Activated T-cell treated with anti-CD3 and anti-CD28 coated beads, Interleukin-2, amount 50 U/mL, for 4 hours (primary cell): Measurements from ENCODE around the gene TSPYL4. TPM values are rescaled to one million over a fixed set of nuclear protein-coding genes. Genes with fewer than 3 reads are reported as not detected.

ENCODE experiments used
- ATAC-seq, 2 donors: fragments of 200-7000 bp; cut with Tn5 transposase; one replicate each; pipeline ENCODE4 v1.10.0; 2021
- DNase-seq: peaks from one replicate; pipeline ENCODE4 v3.0.0-alpha.2; 2020
- H3K27me3 Mint-ChIP-seq: one replicate; pipeline ENCODE4 v1.8.0; 2021; ENCODE audit warnings: low read depth, mixed read lengths
- H3K36me3 Mint-ChIP-seq: one replicate; pipeline ENCODE4 v1.8.0; 2022; ENCODE audit warnings: mixed read lengths; ENCODE audit not compliant: insufficient read depth
- H3K4me1 Mint-ChIP-seq: one replicate; pipeline ENCODE4 v1.8.0; 2021; ENCODE audit warnings: low read depth, mixed read lengths
- H3K4me3 Mint-ChIP-seq: one replicate; pipeline ENCODE4 v1.8.0; 2021; ENCODE audit warnings: mild to moderate bottlenecking, moderate library complexity, mixed read lengths
- H3K9me3 Mint-ChIP-seq: one replicate; pipeline ENCODE4 v1.8.0; 2021; ENCODE audit warnings: mixed read lengths
- total RNA-seq, 3 donors: library from RNA; stranded (reverse); gene quantifications; one replicate each; pipeline ENCODE4 v1.2.1, GENCODE V29; 2021

Gene TSPYL4
- total RNA-seq, 3 donors from 2014 or later: 17.3 to 19.2 (median 18.5) TPM

DNA sequence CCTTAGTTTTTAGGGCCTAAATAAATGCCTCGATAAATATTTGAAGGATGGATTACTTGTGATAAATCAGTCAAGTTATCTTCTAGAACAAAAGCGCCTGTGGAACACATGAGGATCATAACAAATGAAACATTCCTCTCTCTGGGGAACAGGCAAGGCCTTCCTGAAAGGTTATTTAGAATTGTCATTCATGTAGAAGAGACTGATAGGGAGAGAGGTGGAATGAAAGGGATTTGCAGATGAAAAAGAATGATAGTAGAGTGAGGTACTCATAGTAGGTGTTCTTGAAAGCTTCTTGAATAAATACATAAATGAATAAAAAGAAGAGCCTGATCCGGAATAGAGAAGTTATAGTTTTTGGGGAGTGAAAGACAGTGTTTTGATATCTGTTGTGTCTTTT, 30.5 kb downstream of the TSPYL4 start:
- ATAC-seq (no peak), DNase-seq (no peak)
- no peaks in the 10 kb centered on the region for H3K9me3 Mint-ChIP-seq
- peaks cover 1% of the 10 kb centered on the region for H3K4me1 Mint-ChIP-seq
- H3K36me3 Mint-ChIP-seq: peaks cover 12% of the 10 kb centered on the region
- H3K27me3 Mint-ChIP-seq: no peaks in the 10 kb centered on the region
- H3K4me3 Mint-ChIP-seq: no peak overlapping the region

DNA sequence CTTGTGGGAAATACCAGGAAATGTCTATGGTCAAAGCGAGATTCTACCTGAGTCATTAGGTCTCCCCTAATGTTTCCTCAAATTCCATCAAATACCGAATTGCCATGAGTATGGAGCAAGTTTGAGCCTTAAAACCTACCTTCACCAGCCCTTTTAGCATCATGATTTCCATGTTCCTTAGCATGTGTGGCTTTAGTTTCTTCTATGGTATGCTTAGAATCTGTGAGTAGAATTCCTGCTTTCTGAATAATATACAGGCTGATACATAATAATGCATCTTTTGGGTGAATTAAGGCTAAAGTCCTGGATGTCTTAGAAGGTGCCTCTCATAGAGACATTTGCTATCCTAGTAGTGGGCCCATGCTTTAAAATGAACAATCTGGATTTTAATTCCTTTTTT, 32.0 kb downstream of the TSPYL4 start:
- H3K4me3 Mint-ChIP-seq: no peak overlapping the region
- DNase-seq (no peak), ATAC-seq (no peak)
- H3K36me3 Mint-ChIP-seq: peaks cover 12% of the 10 kb centered on the region
- H3K4me1 Mint-ChIP-seq: peaks cover 4% of the 10 kb centered on the region
- no peaks in the 10 kb centered on the region for H3K9me3 Mint-ChIP-seq
- H3K27me3 Mint-ChIP-seq: no peaks in the 10 kb centered on the region

DNA sequence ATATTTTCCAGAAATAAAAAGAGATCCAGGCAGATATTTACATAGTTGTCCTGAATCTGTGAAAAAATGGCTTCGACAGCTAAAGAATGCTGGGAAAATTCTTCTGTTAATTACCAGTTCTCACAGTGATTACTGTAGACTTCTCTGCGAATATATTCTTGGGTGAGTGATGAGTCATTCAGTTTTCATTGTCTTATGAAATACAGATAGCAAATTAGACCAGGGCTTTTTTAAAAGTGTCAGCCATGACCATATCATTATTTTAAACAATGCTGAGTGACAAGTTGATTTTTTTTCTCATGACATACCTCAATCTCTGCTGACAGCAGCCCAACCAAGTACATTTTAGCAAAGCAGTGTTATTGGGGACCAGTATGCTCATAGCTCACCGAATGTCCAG, 32.8 kb downstream of the TSPYL4 start:
- Mint-ChIP-seq H3K9me3 (no peaks in the 10 kb centered on the region), H3K4me1 (peaks cover 4% of the 10 kb centered on the region), H3K36me3 (peaks cover 12% of the 10 kb centered on the region), H3K4me3 (no peak overlapping the region), H3K27me3 (no peaks in the 10 kb centered on the region)
- ATAC-seq: no peak
- no peak for DNase-seq

DNA sequence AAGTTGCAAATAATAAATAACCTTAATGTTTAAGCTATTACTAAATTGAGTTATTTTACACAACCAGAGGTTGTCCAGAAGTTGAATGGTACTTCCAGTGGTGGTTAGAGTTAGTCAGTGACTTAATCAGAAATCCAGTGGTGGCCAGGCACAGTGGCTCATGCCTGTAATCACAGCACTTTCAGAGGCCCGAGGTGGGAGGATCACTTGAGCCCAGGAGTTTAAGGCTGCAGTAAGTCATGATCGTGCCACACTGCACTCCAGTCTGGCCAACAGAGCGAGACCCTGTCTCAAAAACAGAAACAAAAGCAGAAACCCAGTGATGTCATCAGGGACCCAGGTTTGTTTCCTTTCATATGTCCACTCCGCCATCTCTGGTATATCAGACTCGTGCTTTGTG, 35.0 kb downstream of the TSPYL4 start:
- ATAC-seq (no peak), DNase-seq (no peak)
- Mint-ChIP-seq H3K4me3 (no peak overlapping the region), H3K27me3 (no peaks in the 10 kb centered on the region), H3K36me3 (peaks cover 5% of the 10 kb centered on the region), H3K4me1 (peaks cover 4% of the 10 kb centered on the region), H3K9me3 (no peaks in the 10 kb centered on the region)

DNA sequence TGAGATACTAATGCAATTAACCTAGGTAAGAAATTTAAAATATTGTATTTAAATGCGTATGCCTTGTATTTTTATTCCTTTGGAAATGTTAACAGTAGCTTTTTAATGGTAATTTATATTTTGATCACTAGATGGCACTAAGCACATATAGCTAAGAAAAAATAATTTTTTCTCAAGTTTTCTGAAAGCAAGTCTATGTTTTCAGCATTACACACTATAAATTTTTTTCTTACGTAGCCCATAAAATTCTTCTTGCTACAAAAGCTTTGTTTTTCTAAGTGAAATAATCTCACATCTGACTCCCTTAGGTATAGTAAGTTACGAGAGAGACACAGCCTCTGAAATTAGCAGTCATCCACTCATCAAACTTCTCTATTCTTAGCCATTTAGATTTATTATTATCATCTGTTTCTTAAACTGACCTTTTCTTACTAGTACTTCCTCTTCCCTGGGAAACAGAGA, 35.7 kb downstream of the TSPYL4 start:
- peaks cover under 1% of the 10 kb centered on the region for H3K36me3 Mint-ChIP-seq
- H3K4me1 Mint-ChIP-seq: peaks cover 4% of the 10 kb centered on the region
- no peaks in the 10 kb centered on the region for H3K9me3 Mint-ChIP-seq
- DNase-seq (no peak), ATAC-seq (no peak)
- no peaks in the 10 kb centered on the region for H3K27me3 Mint-ChIP-seq
- no peak overlapping the region for H3K4me3 Mint-ChIP-seq

DNA sequence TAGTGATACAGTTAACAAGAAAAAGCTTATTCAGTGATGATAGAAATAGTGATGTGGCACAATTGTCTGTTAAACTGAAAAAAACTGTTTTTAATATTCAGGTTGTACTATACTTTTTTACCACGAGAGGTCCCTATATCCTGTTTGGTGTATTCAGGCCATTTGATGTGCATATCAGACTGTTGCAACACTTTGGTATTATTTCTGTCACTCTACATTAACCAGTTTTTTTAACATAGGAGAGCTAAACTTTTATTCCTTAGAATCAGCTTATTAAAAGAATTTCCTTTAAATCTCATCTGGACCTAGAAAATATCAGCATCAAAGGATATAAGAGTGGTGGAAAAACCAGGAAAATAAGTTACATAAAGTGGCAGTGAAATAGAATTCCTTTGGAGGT, 36.8 kb downstream of the TSPYL4 start:
- H3K9me3 Mint-ChIP-seq: no peaks in the 10 kb centered on the region
- no peaks in the 10 kb centered on the region for H3K27me3 Mint-ChIP-seq
- H3K4me1 Mint-ChIP-seq: peaks cover 4% of the 10 kb centered on the region
- no peak for DNase-seq
- H3K36me3 Mint-ChIP-seq: no peaks in the 10 kb centered on the region
- peak in 1 of 2 donors; percentile 46 for ATAC-seq
- H3K4me3 Mint-ChIP-seq: no peak overlapping the region

DNA sequence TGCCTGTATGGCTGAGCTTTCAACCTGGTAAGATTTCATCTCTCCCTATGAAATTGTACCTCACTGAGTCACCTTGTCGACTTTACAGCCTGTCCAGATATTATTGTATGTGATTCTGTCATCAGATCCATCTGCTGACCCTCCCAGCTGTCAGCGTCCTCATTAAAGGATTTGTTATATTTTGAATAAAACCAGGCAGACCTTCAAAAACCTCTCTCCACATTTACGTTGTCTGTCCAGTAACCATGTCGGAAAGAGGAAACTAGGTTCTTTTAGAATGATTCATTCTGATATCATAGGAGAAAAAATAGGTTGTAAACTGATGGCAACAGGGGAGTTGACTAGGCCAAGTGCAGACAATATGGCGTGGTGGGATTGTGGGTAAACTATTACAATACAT, 38.5 kb downstream of the TSPYL4 start:
- Mint-ChIP-seq H3K4me1 (peaks cover 4% of the 10 kb centered on the region), H3K9me3 (no peaks in the 10 kb centered on the region), H3K4me3 (no peak overlapping the region), H3K36me3 (no peaks in the 10 kb centered on the region), H3K27me3 (no peaks in the 10 kb centered on the region)
- DNase-seq (no peak), ATAC-seq (no peak)

DNA sequence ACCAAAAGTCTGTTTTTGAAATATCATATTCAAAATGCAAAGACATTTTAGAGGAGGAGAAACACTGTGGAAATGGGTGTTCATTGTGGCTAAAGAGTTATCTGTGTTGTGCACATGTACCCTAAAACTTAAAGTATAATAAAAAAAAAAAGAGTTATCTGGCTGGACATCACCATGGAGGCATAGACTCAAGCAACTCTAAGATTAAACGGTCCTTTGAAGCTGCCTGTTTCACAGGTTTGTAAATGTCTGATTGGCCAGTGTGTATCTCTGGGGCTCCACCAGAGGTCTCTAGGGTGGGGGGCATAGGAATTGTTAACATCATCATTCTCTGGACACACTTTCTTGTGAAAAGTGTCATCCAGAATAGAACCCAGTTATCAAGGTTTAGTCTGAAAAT, 39.2 kb downstream of the TSPYL4 start:
- ATAC-seq: no peak
- no peaks in the 10 kb centered on the region for H3K36me3 Mint-ChIP-seq
- no peak overlapping the region for H3K4me3 Mint-ChIP-seq
- peaks cover 4% of the 10 kb centered on the region for H3K4me1 Mint-ChIP-seq
- no peaks in the 10 kb centered on the region for H3K9me3 Mint-ChIP-seq
- DNase-seq: no peak
- no peaks in the 10 kb centered on the region for H3K27me3 Mint-ChIP-seq

DNA sequence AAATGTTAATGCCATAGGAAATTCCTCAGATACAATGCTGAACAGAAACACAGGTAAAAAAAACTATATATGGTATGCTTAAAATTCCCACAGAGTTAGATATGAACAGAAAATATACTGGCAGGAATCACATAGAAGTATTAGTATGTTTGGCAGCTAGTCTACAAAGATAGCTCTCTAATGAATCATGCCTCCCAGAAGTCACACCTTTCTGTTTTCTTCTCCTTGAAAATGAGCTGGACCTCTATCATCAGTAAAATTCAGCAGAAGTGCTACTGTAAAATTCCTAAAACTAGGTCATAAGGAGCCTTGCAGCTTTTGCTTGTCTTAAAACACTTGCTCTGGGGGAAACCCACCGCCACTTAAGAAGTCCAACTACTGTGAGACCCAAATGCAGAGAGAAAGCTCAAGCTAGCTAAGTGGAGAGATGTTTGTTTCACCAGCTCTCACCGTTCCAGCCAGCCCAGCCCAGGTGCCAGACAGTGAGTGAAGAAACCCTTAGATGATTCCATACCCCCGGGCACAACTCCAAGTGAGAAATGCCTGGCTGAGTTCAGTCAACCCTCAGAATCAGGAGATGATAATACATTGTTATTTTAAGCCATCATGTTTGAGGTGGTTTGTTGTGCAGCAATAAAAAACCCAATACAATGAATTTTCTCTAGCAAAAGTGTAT, 43.0 kb downstream of the TSPYL4 start:
- H3K4me1 Mint-ChIP-seq: no peaks in the 10 kb centered on the region
- no peaks in the 10 kb centered on the region for H3K9me3 Mint-ChIP-seq
- H3K27me3 Mint-ChIP-seq: no peaks in the 10 kb centered on the region
- no peak for DNase-seq
- ATAC-seq: no peak
- H3K4me3 Mint-ChIP-seq: no peak overlapping the region
- no peaks in the 10 kb centered on the region for H3K36me3 Mint-ChIP-seq

DNA sequence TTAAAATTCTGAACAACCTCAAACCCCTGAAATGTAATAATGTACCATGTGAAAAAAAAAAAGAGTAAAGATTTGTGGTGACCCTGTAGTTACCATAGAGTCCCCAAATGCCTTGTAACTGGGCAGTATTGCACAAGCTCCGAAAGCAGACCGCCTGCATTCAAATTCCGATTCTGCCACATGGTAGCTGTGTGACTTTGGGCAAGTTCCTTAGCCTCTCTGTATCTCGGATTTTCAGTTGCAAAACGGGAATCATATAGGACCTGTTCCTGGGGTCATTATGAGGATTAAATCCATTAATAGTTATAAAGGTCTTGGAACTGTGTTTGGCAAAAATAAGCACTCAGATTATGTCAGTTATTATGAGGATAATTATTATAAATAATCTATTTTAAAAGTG, 43.6 kb downstream of the TSPYL4 start:
- H3K4me3 Mint-ChIP-seq: no peak overlapping the region
- no peaks in the 10 kb centered on the region for H3K27me3 Mint-ChIP-seq
- H3K36me3 Mint-ChIP-seq: no peaks in the 10 kb centered on the region
- no peak for DNase-seq
- no peaks in the 10 kb centered on the region for H3K9me3 Mint-ChIP-seq
- H3K4me1 Mint-ChIP-seq: no peaks in the 10 kb centered on the region
- no peak for ATAC-seq

DNA sequence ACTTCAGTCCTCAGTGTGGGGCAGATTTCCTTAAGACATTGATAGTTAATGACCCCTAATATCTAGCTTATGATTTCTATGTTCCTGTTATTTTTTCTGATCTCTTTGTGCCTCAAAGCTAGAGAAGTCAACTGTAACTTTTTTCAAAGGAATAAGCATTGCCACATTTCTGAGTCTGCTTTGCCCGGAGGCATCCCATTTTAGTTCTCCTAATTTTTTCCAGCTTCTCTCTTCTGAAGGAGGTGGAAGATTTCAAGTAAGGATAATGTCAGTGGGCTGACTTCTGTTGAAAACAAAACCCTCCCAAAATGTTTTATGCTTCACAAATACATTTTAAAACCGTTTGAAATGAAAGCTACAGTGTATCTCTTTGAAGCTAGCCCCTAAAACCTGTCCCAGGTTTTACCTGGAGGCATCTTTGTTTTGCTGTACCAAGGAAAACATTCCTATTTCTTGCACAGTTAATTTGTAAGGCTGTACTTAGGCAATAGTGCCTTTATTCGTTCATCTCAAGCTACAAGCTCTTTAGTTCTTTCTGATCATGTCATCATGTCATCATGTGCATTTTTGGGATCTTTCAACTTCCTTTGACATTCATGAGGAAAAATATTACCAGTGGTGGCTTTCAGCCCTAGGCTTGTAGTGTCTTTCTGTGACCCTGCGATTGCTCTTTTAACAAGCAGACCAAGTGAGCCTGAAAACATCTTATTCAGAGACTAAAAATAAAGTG, 45.7 kb downstream of the TSPYL4 start:
- Mint-ChIP-seq H3K27me3 (no peaks in the 10 kb centered on the region), H3K9me3 (no peaks in the 10 kb centered on the region), H3K4me1 (no peaks in the 10 kb centered on the region), H3K4me3 (no peak overlapping the region), H3K36me3 (no peaks in the 10 kb centered on the region)
- ATAC-seq (no peak), DNase-seq (no peak)

DNA sequence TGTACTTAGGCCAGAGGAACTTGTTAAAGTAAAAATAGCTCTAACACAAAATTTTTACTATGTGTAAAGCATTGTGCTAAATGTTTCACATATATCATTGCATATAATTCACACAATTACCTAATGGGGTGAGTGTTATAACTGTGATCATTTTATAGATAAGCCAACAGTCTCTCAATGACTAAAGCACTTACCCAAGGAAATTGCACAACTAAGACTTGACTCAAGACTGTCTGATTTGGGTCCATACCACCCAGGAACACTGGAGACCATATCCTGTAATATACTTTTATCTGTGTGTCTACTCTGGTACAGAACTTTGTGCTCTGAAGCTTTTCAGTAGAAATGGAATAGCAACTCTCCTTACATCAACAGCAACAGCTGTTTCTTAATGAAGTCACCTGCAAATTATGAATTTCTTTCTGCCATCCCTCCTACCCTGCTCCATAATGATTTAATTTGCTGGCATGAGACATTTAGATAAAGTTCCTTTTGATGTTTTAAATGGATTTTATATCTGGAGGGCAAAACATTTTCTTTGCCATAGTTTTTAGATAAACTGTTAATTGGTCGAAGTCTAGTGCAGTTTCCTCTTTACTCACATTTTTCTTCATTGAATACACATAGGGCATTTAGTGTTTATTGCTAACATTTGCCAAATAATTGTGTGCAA, 47.5 kb downstream of the TSPYL4 start:
- Mint-ChIP-seq H3K9me3 (no peaks in the 10 kb centered on the region), H3K4me1 (no peaks in the 10 kb centered on the region), H3K4me3 (no peak overlapping the region), H3K27me3 (no peaks in the 10 kb centered on the region), H3K36me3 (no peaks in the 10 kb centered on the region)
- DNase-seq (no peak), ATAC-seq (no peak)

DNA sequence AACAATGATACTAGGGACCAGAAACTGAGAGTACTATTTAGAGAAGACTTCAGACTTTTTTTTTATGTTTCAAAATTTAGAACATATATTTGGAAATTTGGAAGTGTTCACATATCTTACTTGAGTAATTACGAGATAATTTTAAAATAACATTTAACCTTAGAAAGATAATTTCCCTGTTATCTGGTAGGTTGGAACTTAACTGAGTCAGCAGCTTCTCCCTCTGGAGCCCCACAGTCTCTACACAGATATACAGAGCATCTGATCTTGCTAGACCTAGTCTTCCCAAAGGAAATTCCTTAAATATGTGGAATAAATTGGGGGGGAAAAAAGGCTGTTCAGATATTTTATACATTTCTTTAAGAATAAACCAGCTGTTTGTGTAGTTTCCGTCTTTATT, 48.6 kb downstream of the TSPYL4 start:
- no peaks in the 10 kb centered on the region for H3K9me3 Mint-ChIP-seq
- no peaks in the 10 kb centered on the region for H3K4me1 Mint-ChIP-seq
- ATAC-seq (no peak), DNase-seq (no peak)
- H3K27me3 Mint-ChIP-seq: no peaks in the 10 kb centered on the region
- no peak overlapping the region for H3K4me3 Mint-ChIP-seq
- no peaks in the 10 kb centered on the region for H3K36me3 Mint-ChIP-seq

DNA sequence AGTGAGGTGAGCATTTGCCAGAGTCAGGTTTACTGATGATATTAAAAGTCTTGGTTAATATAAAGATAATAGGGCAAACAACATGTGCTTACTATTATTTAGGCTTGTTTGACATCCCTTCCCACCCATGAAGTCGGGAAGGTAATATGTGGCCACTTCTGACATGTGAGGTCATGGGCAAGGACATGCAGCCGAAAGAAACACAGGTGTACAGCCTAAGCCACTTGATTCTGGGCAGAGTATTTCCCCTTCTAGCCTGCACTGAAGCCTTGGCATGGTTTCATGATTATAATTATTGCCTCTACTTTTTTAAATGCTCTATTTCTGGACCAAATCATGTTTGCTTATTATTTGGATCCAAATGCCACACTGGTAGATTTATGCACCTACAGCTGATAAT, 52.3 kb downstream of the TSPYL4 start:
- no peak for ATAC-seq
- H3K27me3 Mint-ChIP-seq: no peaks in the 10 kb centered on the region
- H3K9me3 Mint-ChIP-seq: no peaks in the 10 kb centered on the region
- DNase-seq: no peak
- H3K4me3 Mint-ChIP-seq: no peak overlapping the region
- no peaks in the 10 kb centered on the region for H3K4me1 Mint-ChIP-seq
- H3K36me3 Mint-ChIP-seq: peaks cover 15% of the 10 kb centered on the region
